PC-9 (cell line): Measurements from ENCODE around the gene CLDN20. TPM values are rescaled to one million over a fixed set of nuclear protein-coding genes. Genes with fewer than 3 reads are reported as not detected.

ENCODE experiments used
- BruUV-seq: library from RNA; stranded (reverse); fragments of 400-500 nt; replicated peaks from 2 replicates; lab custom pipeline; 2021; lab: Mats Ljungman, UMichigan
- CTCF ChIA-PET: fragments of 300-600 bp; sonication (Branson Sonifier 250); formaldehyde crosslinking; loops from one replicate; lab custom pipeline; 2022; ENCODE audit warnings: antibody characterized with exemption; lab: Charles Lee
- POLR2A ChIA-PET: fragments of 300-600 bp; sonication (Branson Sonifier 250); formaldehyde crosslinking; loops from one replicate; lab custom pipeline; 2022; ENCODE audit warnings: antibody characterized with exemption; ENCODE audit not compliant: unreplicated experiment; lab: Charles Lee
- DNase-seq, 2 experiments: peaks; one replicate each; pipeline versions ENCODE4 v3.0.0 to v3.0.0-alpha.2; 2015 to 2022; ENCODE audit warnings: mixed read lengths in 1 of 2
- H2AFZ ChIP-seq: fragments of 200-600 bp; sonication (generic); 2 replicates; pipeline ENCODE4 v1.8.1; 2017; ENCODE audit warnings: antibody characterized with exemption
- H3F3A ChIP-seq: fragments of 200-600 bp; sonication (generic); 2 replicates; pipeline ENCODE4 v1.8.1; 2017; ENCODE audit warnings: antibody characterized with exemption, mild to moderate bottlenecking, low read depth; ENCODE audit not compliant: insufficient read depth
- H3K27ac ChIP-seq: fragments of 200-600 bp; sonication (generic); 2 replicates; pipeline ENCODE4 v1.6.1; 2016; ENCODE audit warnings: mixed run types
- H3K27me3 ChIP-seq: fragments of 200-600 bp; sonication (generic); 2 replicates; pipeline ENCODE4 v1.6.1; 2016; ENCODE audit warnings: low read depth, mixed run types; ENCODE audit not compliant: insufficient read depth
- H3K36me3 ChIP-seq: fragments of 200-600 bp; sonication (generic); 2 replicates; pipeline ENCODE4 v1.6.1; 2016; ENCODE audit warnings: low read depth, mixed run types
- H3K4me1 ChIP-seq: fragments of 200-600 bp; sonication (generic); replicated peaks from 2 replicates; pipeline ENCODE4 v1.6.1; 2016; ENCODE audit warnings: mixed run types; ENCODE audit not compliant: insufficient read depth
- H3K4me2 ChIP-seq: fragments of 200-600 bp; sonication (generic); 2 replicates; pipeline ENCODE4 v1.6.1; 2017; ENCODE audit warnings: mixed run types
- H3K4me3 ChIP-seq: fragments of 200-600 bp; sonication (generic); 2 replicates; pipeline ENCODE4 v1.6.1; 2016; ENCODE audit warnings: mixed run types
- H3K79me2 ChIP-seq: fragments of 200-600 bp; sonication (generic); 2 replicates; pipeline ENCODE4 v1.6.1; 2017; ENCODE audit warnings: low read depth, mixed run types
- H3K9me2 ChIP-seq: fragments of 200-600 bp; sonication (generic); 2 replicates; pipeline ENCODE4 v1.8.1; 2017; ENCODE audit warnings: mild to moderate bottlenecking; ENCODE audit not compliant: insufficient read depth
- H3K9me3 ChIP-seq: fragments of 200-600 bp; sonication (generic); 2 replicates; pipeline ENCODE4 v1.8.1; 2016; ENCODE audit warnings: low read depth; ENCODE audit not compliant: insufficient read depth
- H4K20me1 ChIP-seq: fragments of 200-600 bp; sonication (generic); 2 replicates; pipeline ENCODE4 v1.8.1; 2017; ENCODE audit not compliant: insufficient read depth
- CTCF ChIP-seq: fragments of 200-600 bp; sonication (generic); conservative IDR thresholded peaks from 2 replicates; pipeline ENCODE4 v1.6.1; 2017; ENCODE audit warnings: mixed run types, antibody characterized with exemption, mild to moderate bottlenecking, moderate library complexity
- EZH2 ChIP-seq: fragments of 200-600 bp; sonication (generic); IDR thresholded peaks from 2 replicates; pipeline ENCODE4 v1.8.0; 2017; ENCODE audit warnings: antibody characterized with exemption, low read depth
- intact Hi-C: fragments of 100-400 bp; cut with micrococcal nuclease; formaldehyde crosslinking; loops from one replicate; pipeline ENCODE4 v1.10.0; 2022; ENCODE audit not compliant: unreplicated experiment
- total RNA-seq: library from RNA; stranded (reverse); gene quantifications from 2 replicates; pipeline ENCODE4 v1.2.3, GENCODE V29; 2021

CLDN20 gene
- total RNA-seq, 1 experiment from 2014 or later: not detected

DNA sequence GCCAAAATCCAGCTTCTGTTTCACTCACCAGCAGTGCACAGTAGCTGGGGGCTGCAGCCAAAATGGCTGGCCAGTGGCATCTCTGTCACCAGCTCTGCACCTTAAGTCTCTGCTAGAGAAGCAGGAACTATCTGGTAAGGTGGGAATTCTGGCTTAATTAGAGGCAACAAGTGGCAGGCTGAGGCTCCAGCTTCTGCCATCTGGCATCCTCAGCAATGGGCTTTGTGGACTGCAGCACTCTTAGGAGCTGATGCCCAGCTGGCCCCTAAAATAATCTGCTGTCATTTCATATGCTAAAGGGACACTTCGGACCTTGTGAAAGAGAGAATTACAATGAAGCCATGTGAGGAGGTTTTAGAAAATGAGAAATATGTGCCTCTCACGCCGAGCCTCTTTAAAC lies 4.6 kb upstream of the CLDN20 start:
- no TSS peak for BruUV-seq

GRCh38 chr6:155259897-155260296 lies 3.9 kb upstream of the CLDN20 start:
- Histone ChIP-seq H3K27ac (no peak overlapping the region), H3K36me3 (peaks cover 2% of the 10 kb centered on the region), H3F3A (no peaks in the 10 kb centered on the region), H3K4me3 (no peak overlapping the region), H3K27me3 (no peaks in the 10 kb centered on the region), H3K79me2 (no peaks in the 10 kb centered on the region), H3K9me2 (no peaks in the 10 kb centered on the region), H2AFZ (no peak overlapping the region), H4K20me1 (no peaks in the 10 kb centered on the region), H3K4me2 (no peak overlapping the region), H3K9me3 (no peaks in the 10 kb centered on the region), H3K4me1 (no peaks in the 10 kb centered on the region)
- CTCF ChIA-PET: no interaction called here
- POLR2A ChIA-PET: no interaction called here
- BruUV-seq: no TSS peak
- TF ChIP-seq EZH2: no peak
- no peak for TF ChIP-seq CTCF
- intact Hi-C loops: no loop called here
- no peak for DNase-seq

More for the DNA sequence above, 4.6 kb upstream of the CLDN20 start:
- DNase-seq: no peak
- Histone ChIP-seq H3K27ac (no peak overlapping the region), H4K20me1 (no peaks in the 10 kb centered on the region), H3K79me2 (no peaks in the 10 kb centered on the region), H3F3A (0 out of 2 replicates have a peak, but pooled peaks cover 2% of the 10 kb centered on the region), H2AFZ (no peak overlapping the region), H3K4me2 (no peak overlapping the region), H3K9me2 (no peaks in the 10 kb centered on the region), H3K27me3 (no peaks in the 10 kb centered on the region), H3K9me3 (no peaks in the 10 kb centered on the region), H3K4me3 (no peak overlapping the region), H3K4me1 (peaks cover under 1% of the 10 kb centered on the region), H3K36me3 (peaks cover 2% of the 10 kb centered on the region)
- intact Hi-C loops: no loop called here
- TF ChIP-seq EZH2 (no peak), CTCF (no peak)
- ChIA-PET CTCF (no interaction called here), POLR2A (no interaction called here)

DNA sequence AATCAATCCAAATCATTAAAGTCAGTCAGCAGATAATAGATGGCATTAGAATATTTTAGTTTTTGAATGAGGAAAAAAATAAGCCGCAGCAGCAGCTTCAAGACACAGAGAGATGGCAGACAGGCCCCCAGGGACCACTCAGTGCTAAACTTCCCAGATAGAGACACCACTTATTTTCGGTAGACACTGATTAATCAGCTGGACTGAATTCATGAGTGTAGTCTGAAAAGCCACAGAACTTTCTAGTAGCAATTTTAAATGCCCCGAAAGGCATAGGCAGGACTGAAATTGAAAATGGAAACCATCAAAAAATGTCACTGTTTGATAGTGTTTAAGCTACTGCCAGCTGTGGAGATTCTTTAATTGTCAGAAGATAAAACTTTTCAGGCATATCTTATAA lies 3.1 kb upstream of the CLDN20 start:
- Histone ChIP-seq H3K4me3 (no peak overlapping the region), H3K27me3 (no peaks in the 10 kb centered on the region), H3K79me2 (no peaks in the 10 kb centered on the region), H3K36me3 (peaks cover 2% of the 10 kb centered on the region), H3K4me1 (no peaks in the 10 kb centered on the region), H3F3A (no peaks in the 10 kb centered on the region), H3K9me3 (no peaks in the 10 kb centered on the region), H3K9me2 (no peaks in the 10 kb centered on the region), H3K27ac (no peak overlapping the region), H2AFZ (no peak overlapping the region), H3K4me2 (no peak overlapping the region), H4K20me1 (no peaks in the 10 kb centered on the region)
- intact Hi-C loops: no loop called here
- TF ChIP-seq EZH2 (no peak), CTCF (no peak)
- DNase-seq: no peak
- no TSS peak for BruUV-seq
- ChIA-PET CTCF (no interaction called here), POLR2A (no interaction called here)
